Eye (tissue), 1 donor: ENCODE data around the gene SH3D19.
"Not testable (repeated sequence)": the region's sequence is repeated elsewhere in the genome, so short reads cannot be mapped to it uniquely, and the experiment has no call there.

ENCODE experiments used
- DNase-seq: peaks from one replicate; pipeline ENCODE4 v3.0.0-alpha.2; 2015

SH3D19 gene

DNA sequence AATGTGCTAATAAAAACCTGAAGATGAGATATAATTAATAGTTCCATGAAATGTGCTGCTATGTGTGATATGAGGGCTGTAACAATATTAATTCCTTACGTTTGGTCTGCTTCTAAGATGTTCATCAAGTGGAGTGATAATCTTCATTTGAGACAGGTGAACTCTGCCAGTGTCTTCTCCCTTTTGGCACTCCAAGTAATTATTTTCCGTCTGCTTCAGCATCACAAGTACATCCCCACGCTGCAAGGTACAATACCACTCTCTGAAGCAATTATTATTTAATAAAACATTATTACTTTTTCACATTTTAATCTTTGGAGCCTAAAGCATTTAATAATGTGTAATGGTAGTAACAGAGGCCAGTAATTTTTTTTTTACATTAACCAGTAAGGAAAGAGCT is 181.6 kb downstream of the SH3D19 start:
- DNase-seq, result no peak

DNA sequence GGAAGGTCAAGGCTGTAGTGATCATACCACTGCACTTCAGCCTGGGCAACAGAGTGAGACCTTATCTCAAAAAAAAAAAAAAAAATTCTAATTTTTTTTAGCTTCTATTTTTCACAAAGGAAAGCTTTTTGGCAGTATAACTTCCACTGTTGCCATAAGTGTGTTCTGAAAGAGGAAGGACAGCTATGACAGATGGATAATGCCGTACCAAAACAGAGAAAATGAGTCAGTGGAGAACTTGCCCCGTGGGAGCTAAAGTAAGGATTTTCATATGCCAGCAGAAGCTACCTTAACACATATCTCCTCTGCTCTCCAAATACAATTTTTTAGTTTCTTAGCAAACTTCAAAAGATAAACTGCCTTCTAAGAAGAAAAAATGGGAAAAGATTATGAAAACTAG is 182.2 kb downstream of the SH3D19 start:
- DNase-seq, result no peak

GRCh38 chr4:151142758-151143157 is 182.6 kb downstream of the SH3D19 start:
- DNase-seq, result no peak

GRCh38 chr4:151139814-151140213 is 185.6 kb downstream of the SH3D19 start:
- DNase-seq, result no peak

DNA sequence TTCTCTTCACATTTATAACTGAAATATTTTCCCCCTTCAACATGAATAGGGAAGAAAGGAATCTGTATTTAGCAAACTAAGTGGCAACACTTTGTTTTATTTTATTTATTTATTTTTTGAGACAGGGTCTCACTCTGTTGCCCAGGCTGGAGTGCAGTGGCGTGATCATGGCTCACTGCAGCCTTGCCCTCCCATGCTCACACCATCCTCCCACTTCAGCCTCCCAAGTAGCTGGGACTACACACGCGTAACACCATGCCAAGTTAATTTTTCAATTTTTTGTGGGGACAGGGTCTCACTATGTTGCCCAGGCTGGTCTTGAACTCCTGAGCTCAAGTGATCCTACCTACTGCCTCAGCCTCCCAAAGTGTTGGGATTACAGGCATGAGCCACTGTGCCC is 189.4 kb downstream of the SH3D19 start:
- not testable (repeated sequence) for DNase-seq

GRCh38 chr4:151133311-151133710 is 192.1 kb downstream of the SH3D19 start:
- no peak for DNase-seq

DNA sequence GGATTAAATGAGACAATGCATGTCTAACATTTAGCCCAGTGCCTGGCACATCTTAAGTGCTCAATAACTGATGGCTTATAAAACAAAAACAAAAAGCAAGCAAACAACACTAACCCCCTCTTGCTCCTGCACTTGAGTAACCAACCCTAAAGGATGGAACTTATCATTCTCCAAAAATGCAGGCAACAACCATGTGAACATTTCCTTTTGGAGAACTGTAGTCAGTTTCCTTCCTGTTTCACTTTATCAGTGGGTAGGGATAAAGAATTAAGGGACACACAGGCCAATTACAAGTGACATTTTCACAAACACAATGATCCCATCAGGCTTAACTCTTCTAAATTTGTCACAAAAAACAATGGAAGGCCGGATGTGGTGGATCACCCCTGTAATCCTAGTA is 195.6 kb downstream of the SH3D19 start:
- no peak for DNase-seq

DNA sequence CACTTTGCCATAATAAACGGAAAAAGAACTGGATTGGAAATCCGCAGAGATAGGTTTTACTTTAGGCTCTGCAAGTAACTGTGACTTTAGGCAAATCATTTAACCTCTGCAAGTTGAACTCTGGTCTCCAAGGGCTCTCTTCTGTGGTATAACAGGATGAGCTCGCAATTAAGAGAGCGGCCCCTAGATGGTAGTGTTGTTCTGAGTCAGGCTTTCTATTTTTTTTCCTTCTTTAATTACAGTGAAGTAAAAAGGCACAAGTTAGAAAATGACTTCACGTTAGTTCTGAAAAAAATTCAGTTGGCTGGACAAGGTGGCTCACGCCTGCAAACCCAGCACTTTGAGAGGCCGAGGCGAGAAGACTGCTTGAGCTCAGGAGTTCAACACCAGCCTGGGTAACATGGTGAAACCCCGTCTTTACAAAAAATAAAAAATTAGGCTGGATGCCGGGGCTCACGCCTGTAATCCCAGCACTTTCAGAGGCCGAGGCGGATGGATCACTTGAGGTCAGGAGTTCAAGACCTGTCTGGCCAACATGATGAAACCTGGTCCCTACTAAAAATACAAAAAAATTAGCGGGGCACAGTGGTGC is 207.9 kb downstream of the SH3D19 start:
- DNase-seq, result peak; percentile 92

GRCh38 chr4:151114986-151115385 is 210.4 kb downstream of the SH3D19 start:
- no peak for DNase-seq

GRCh38 chr4:151114338-151114737 is 211.1 kb downstream of the SH3D19 start:
- DNase-seq, result no peak

GRCh38 chr4:151110236-151110635 is 215.2 kb downstream of the SH3D19 start:
- DNase-seq, result no peak

GRCh38 chr4:151107063-151107462 is 218.3 kb downstream of the SH3D19 start:
- DNase-seq, result no peak

DNA sequence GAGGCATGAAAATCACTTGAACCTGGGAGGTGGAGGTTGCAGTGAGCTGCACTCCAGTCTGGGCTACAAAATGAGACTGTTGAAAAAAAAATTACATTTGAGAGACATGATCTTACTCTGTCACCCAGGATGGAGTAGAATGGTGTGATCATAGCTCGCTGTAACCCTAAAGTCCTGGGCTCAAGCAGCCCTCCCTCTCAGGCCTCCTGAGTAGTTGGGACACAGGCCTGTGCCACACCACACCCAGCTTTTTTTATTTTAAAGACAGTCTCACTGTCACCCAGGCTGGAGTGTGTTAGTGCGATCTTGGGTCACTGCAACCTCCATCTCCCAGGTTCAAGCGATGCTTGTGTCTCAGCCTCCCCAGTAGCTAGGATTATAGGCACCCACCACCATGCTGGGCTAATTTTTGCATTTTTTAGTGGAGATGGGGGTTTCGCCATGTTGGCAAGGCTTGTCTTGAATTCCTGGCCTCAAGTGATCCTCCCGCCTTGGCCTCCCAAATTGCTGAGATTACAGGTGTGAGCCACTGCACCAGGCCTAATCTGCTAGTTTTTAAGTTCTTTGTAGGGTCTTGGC is 219.9 kb downstream of the SH3D19 start:
- DNase-seq, result no peak

DNA sequence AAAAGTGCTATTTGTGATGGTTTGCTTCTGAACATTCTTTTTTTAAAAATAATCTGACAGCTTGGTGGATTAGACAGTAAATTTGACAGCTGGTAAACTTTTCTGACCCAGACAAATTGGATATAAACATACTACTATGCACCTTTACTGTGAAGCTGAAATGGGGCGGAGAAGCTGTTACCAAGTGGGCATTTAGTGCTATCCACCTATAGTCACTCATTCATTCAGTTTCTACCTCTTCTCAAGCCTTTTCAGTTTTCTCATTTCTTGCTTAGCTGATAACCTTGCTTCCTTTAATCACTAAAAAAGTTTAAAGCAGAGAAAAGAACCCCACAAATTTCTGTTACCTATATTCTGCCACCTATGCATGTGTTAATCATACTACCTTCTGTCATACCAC is 220.8 kb downstream of the SH3D19 start:
- no peak for DNase-seq

DNA sequence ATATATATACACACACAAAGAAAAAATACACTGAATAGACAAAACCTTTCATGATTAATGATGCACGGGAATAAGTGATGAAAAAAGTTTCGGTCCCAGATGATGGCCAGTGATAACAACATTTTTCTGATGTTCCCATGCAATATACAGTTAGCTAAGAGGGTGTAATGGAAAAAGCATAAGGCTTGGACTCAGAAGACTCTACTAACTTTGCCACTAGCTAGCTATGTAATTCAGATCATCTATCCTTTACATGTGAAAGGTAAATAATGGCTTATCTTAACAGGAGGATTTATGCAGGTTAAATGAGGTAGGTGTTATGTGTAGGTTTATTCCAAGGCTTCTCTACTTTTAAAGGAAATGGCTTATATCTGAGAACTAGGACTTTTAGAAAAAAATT is 221.6 kb downstream of the SH3D19 start:
- DNase-seq, result no peak

GRCh38 chr4:151100531-151100930 is 224.9 kb downstream of the SH3D19 start:
- no peak for DNase-seq

- no peak for DNase-seq
These were observed 225.4 kb downstream of the SH3D19 start for GRCh38 chr4:151099976-151100417.

DNA sequence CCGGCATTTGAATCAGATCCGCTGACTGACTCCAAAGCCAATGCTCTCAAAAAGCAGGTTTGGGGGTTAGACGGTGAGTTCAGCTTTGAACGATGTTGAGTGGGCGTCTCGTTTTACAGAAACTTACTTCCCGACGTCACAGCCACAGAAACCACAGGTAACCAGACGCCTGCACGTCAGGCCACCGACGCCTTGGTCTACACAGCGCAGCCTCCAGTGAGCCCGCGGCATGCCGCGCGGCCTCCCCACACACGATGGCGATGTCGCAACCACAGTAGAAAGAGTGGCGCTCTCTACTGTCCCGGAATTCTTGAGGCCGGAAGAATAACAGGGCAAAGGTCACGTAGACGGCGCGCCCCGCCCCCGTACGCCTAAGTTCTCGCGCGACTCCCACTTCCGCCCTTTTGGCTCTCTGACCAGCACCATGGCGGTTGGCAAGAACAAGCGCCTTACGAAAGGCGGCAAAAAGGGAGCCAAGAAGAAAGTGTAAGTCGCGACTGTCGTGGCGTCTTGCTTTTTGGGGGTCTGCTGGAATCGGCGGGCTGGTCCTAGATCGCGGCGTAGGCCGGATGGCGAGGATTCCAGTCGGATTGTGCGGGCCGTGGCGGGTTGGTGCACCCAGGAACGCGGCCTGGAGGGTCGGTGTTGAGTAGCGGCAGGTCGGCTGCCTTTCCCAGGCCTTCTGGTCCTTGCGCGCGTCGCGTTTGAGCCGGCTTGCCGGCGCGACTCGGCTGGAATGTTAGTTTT is 226.0 kb downstream of the SH3D19 start, which contains the start of gene RPS3A:
TSS of gene RPS3A (plus strand) at position 400 of the 747 bp plus-strand sequence. CDS start at position 425, 25 bp downstream.
- peak; percentile 99 for DNase-seq

GRCh38 chr4:151098979-151099228 is 226.5 kb downstream of the SH3D19 start:
- no peak for DNase-seq

DNA sequence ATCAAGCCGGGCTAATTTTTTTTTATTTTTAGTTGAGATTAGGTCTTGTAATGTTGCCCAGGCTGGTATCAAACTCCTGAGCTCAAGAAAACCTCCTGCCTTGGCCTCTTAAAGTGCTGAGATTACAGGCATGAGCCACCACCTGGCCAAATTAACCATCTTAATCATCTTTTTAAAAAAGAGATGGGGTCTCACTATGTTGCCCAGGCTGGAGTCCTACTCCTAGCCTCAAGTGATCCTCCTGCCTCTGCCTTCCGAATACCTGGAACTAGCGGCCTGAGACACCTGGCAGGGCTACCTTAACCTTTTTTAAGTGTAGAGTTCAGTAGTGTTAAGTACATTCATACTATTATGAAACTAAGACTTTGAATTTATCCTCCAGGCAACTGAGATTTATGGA is 227.6 kb downstream of the SH3D19 start:
- DNase-seq, result no peak

DNA sequence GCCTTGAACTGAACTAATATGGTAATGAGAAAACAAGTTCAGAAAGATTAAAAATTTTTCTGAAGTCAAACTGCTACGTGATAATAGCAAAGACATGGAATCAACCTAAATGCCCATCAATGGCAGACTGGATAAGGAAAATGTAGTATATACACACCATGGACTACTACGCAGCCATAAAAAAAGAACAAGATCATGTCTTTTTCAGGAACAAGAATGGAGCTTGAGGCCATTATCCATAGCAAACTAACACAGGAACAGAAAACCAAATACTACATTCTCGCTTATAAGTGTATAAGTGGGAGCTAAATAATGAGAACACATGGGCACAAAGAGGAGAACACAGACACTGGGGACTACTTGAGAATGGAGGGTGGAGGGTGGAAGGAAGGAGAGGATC is 230.3 kb downstream of the SH3D19 start:
- no peak for DNase-seq

GRCh38 chr4:151094290-151094751 is 231.1 kb downstream of the SH3D19 start:
- no peak for DNase-seq

- DNase-seq, result no peak
These were observed 232.2 kb downstream of the SH3D19 start for GRCh38 chr4:151093203-151093602.

DNA sequence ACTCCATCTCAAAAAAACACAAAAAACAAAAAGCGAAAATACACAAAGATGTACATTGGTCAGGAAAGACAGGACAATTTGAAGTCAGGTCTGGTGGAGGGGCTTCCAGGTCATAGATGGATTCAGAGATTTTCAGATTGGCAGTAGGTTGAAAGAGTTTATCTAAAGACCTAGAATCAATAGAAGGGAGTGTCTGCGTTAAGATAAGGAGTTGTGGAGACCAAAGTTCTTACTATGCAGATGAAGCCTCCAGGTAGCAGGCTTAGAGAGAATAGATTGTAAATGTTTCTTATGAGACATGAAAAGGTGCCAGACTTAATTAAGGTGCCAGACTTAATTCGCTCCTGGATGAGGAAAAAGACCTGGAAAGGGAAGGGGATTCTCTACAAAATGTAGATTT is 232.9 kb downstream of the SH3D19 start:
- DNase-seq, result no peak
